Endothelial cell of umbilical vein (primary cell): ENCODE results near the gene GFPT2. TPM values are rescaled to one million over a fixed set of nuclear protein-coding genes. Genes with fewer than 3 reads are reported as not detected.

ENCODE experiments used
- BruUV-seq: library from RNA; stranded (reverse); fragments of 400-500 nt; replicated peaks from 2 replicates; lab custom pipeline; 2021; lab: Mats Ljungman, UMichigan
- CTCF ChIA-PET: fragments of 300-600, 350-600 bp; sonication (Branson Sonifier 250); formaldehyde crosslinking; loops from one replicate; lab custom pipeline; 2021; ENCODE audit warnings: antibody characterized with exemption, inconsistent platforms; lab: Charles Lee
- POLR2A ChIA-PET: fragments of 300-600, 350-600 bp; sonication (Branson Sonifier 250); formaldehyde crosslinking; loops from one replicate; lab custom pipeline; 2021; ENCODE audit warnings: antibody characterized with exemption, inconsistent platforms; lab: Charles Lee
- DNase-seq: peaks from one replicate; pipeline ENCODE4 v3.0.0-alpha.2; 2011; ENCODE audit warnings: low read depth, low spot score
- FAIRE-seq: peaks from 2 replicates; lab custom pipeline; 2011; peaks lifted over from hg19 to GRCh38; lab: Jason Lieb, UNC
- H2AFZ ChIP-seq: 2 replicates; pipeline ENCODE4 v1.6.0; 2012; ENCODE audit warnings: low read depth, low read length, control low read depth, inconsistent platforms
- H3K27ac ChIP-seq: 2 replicates; pipeline ENCODE4 v1.5.1; 2011; ENCODE audit warnings: low read depth, mild to moderate bottlenecking, control low read depth, low read length, moderate library complexity; ENCODE audit not compliant: insufficient read depth
- H3K27me3 ChIP-seq, 2 experiments: 2 replicates each; pipeline versions ENCODE4 v1.6.0 to v1.6.1; 2011; ENCODE audit warnings: low read length in 2 of 2, mixed read lengths in 1 of 2; ENCODE audit not compliant: control insufficient read depth in 2 of 2, insufficient read depth in 2 of 2
- H3K36me3 ChIP-seq, 2 experiments: 2 replicates in 1 of 2; 3 replicates in 1 of 2; pipeline ENCODE4 v1.5.1; 2011; ENCODE audit warnings: low read length in 2 of 2, mild to moderate bottlenecking in 1 of 2, moderate library complexity in 1 of 2; ENCODE audit not compliant: control insufficient read depth in 2 of 2, insufficient read depth in 2 of 2; ENCODE audit errors: extremely low read depth in 1 of 2
- H3K4me1 ChIP-seq: 3 replicates; pipeline ENCODE4 v1.5.1; 2011; ENCODE audit warnings: mild to moderate bottlenecking, low read length; ENCODE audit not compliant: control insufficient read depth, insufficient read depth; ENCODE audit errors: extremely low read depth
- H3K4me2 ChIP-seq: 2 replicates; pipeline ENCODE4 v1.6.1; 2011; ENCODE audit warnings: low read length, control low read depth, mixed read lengths; ENCODE audit not compliant: insufficient read depth
- H3K4me3 ChIP-seq, 3 experiments: fragments of 200-600 bp in 1 of 3; sonication (generic), shearing (Covaris generic) in 1 of 3; replicated peaks in 1 of 3; 2 replicates each; pipeline ENCODE4 v1.5.1; 2011 to 2016; ENCODE audit warnings: control low read depth in 3 of 3, low read length in 3 of 3, mild to moderate bottlenecking in 2 of 3, inconsistent platforms in 1 of 3, low read depth in 1 of 3, moderate library complexity in 1 of 3; ENCODE audit not compliant: insufficient read depth in 1 of 3
- H3K79me2 ChIP-seq: 2 replicates; pipeline ENCODE4 v1.6.0; 2012; ENCODE audit warnings: low read length, inconsistent platforms; ENCODE audit not compliant: control insufficient read depth, insufficient read depth
- H3K9ac ChIP-seq: replicated peaks from 2 replicates; pipeline ENCODE3; 2011; ENCODE audit warnings: low read length, control low read depth; ENCODE audit not compliant: insufficient read depth; ENCODE audit errors: extremely low read depth
- H3K9me1 ChIP-seq: replicated peaks from 3 replicates; pipeline ENCODE4 v1.6.0; 2011; ENCODE audit warnings: mild to moderate bottlenecking, low read length; ENCODE audit not compliant: control insufficient read depth, insufficient read depth; ENCODE audit errors: extremely low read depth
- H3K9me3 ChIP-seq: replicated peaks from 2 replicates; pipeline ENCODE4 v1.5.1; 2012; ENCODE audit warnings: low read length, inconsistent platforms; ENCODE audit not compliant: control insufficient read depth, insufficient read depth
- H4K20me1 ChIP-seq: replicated peaks from 2 replicates; pipeline ENCODE3; 2011; ENCODE audit warnings: mild to moderate bottlenecking, low read length; ENCODE audit not compliant: control insufficient read depth, insufficient read depth; ENCODE audit errors: extremely low read depth
- EZH2 ChIP-seq: IDR thresholded peaks from 2 replicates; pipeline ENCODE4 v1.6.1; 2012; ENCODE audit warnings: borderline replicate concordance, low read depth, mild to moderate bottlenecking, moderate library complexity, low read length, inconsistent platforms; ENCODE audit not compliant: severe bottlenecking
- FOS ChIP-seq: IDR thresholded peaks from 2 replicates; pipeline ENCODE4 v1.6.1; 2011; ENCODE audit warnings: mild to moderate bottlenecking, low read length, moderate library complexity, borderline replicate concordance; ENCODE audit not compliant: insufficient read depth
- GATA2 ChIP-seq: IDR thresholded peaks from 2 replicates; pipeline ENCODE4 v1.7.0; 2011; ENCODE audit warnings: low read depth, mild to moderate bottlenecking, moderate library complexity, mixed read lengths, low read length; ENCODE audit not compliant: insufficient read length, insufficient read depth
- JUN ChIP-seq: IDR thresholded peaks from 2 replicates; pipeline ENCODE4 v1.6.1; 2011; ENCODE audit warnings: borderline replicate concordance, low read depth; ENCODE audit not compliant: insufficient read length, insufficient read depth
- MYC ChIP-seq: IDR thresholded peaks from one replicate; pipeline ENCODE4 v1.6.1; 2011; ENCODE audit warnings: mild to moderate bottlenecking, low read depth, low read length
- POLR2A ChIP-seq: IDR thresholded peaks from 2 replicates; pipeline ENCODE4 v1.6.1; 2012; ENCODE audit warnings: low read depth, mild to moderate bottlenecking, control low read depth, low read length
- POLR2AphosphoS5 ChIP-seq: IDR thresholded peaks from 2 replicates; pipeline ENCODE4 v1.6.1; 2012; ENCODE audit warnings: low read depth, mild to moderate bottlenecking, control low read depth, low read length, moderate library complexity; ENCODE audit not compliant: insufficient read depth
- dilution Hi-C: fragments of 300-500 bp; cut with MboI; formaldehyde crosslinking; loops from one replicate; pipeline ENCODE4 v1.15.0; 2019; ENCODE audit warnings: low sequenced_read_pairs; ENCODE audit not compliant: extremely low pct_ligation_motif_present
- intact Hi-C: fragments of 100-400 bp; cut with micrococcal nuclease; formaldehyde crosslinking; loops from one replicate; pipeline ENCODE4 v1.10.0; 2022
- polyA plus RNA-seq, 4 experiments: library from polyadenylated mRNA; depleted of rRNA in 3 of 4; stranded (reverse) in 3 of 4; unstranded in 1 of 4; fragments of >200 nt; gene quantifications; 2 replicates each; pipeline versions ENCODE4 v1.2.1 to v1.2.3, GENCODE V29; 2011 to 2012; ENCODE audit warnings: missing spikeins in 1 of 4
- total RNA-seq: library from RNA; stranded (reverse); gene quantifications from 2 replicates; pipeline ENCODE4 v1.2.3, GENCODE V29; 2021
- TF ChIP-seq, protein P1 (sequence below), 2 donors: IDR thresholded peaks; 1 replicate in 1 of 2; 2 replicates in 1 of 2; pipeline ENCODE4 v1.5.1; 2011; ENCODE audit warnings: low read length in 2 of 2, mild to moderate bottlenecking in 2 of 2, moderate library complexity in 2 of 2, control low read depth in 1 of 2, inconsistent platforms in 1 of 2, low read depth in 1 of 2; ENCODE audit not compliant: insufficient read depth in 1 of 2; ENCODE audit errors: extremely low read depth in 1 of 2
- TF ChIP-seq, protein P2 (sequence below): IDR thresholded peaks from 2 replicates; pipeline ENCODE4 v1.6.1; 2011; ENCODE audit not compliant: insufficient read depth, insufficient read length

The GFPT2 gene
- total and polyA plus RNA-seq, 2 donors (not counting 3 experiments of a cell fraction or from before 2014, with no cell fraction given): 4.3 to 4.5 TPM

DNA sequence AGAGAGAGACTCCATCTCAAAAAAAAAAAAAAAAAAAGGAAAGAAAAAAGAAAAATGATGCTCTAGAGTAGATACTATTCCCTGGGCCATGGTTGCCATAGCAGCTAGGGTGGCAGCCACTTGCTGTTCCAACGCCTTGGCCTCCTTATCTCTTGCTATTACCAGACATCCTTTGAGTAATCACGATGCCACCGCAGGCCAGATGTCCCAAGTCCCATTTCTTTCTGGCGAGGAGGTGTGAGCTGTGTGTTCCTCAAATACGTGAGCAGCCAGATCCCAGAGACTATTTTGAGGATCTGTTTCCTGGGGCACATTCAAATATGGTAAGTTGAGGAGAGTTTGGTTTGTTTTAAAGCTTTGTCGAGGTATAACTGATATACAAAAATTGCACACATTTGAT is 23.4 kb upstream of the GFPT2 start:
- Histone ChIP-seq H3K9me1 (no peaks in the 10 kb centered on the region), H3K27me3 (no peaks in the 10 kb centered on the region), H3K79me2 (no peaks in the 10 kb centered on the region), H3K9ac (no peak overlapping the region), H3K36me3 (no peaks in the 10 kb centered on the region), H3K4me2 (no peak overlapping the region), H3K27ac (no peak overlapping the region), H3K4me1 (no peaks in the 10 kb centered on the region), H2AFZ (no peak overlapping the region), H4K20me1 (no peaks in the 10 kb centered on the region), H3K4me3 (no peak overlapping the region), H3K9me3 (no peaks in the 10 kb centered on the region)
- ChIA-PET POLR2A (no interaction called here), CTCF (no interaction called here)
- intact Hi-C loops: no loop called here
- dilution Hi-C loops: no loop called here
- FAIRE-seq (no peak), DNase-seq (no peak)
- no TSS peak for BruUV-seq
- TF ChIP-seq POLR2A (no peak), JUN (no peak), MYC (no peak), GATA2 (no peak), POLR2AphosphoS5 (no peak), FOS (no peak), EZH2 (no peak)
- TF ChIP-seq, protein P1, sequence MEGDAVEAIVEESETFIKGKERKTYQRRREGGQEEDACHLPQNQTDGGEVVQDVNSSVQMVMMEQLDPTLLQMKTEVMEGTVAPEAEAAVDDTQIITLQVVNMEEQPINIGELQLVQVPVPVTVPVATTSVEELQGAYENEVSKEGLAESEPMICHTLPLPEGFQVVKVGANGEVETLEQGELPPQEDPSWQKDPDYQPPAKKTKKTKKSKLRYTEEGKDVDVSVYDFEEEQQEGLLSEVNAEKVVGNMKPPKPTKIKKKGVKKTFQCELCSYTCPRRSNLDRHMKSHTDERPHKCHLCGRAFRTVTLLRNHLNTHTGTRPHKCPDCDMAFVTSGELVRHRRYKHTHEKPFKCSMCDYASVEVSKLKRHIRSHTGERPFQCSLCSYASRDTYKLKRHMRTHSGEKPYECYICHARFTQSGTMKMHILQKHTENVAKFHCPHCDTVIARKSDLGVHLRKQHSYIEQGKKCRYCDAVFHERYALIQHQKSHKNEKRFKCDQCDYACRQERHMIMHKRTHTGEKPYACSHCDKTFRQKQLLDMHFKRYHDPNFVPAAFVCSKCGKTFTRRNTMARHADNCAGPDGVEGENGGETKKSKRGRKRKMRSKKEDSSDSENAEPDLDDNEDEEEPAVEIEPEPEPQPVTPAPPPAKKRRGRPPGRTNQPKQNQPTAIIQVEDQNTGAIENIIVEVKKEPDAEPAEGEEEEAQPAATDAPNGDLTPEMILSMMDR (IDR thresholded peaks at IDR 0.05; ENCODE audit: extremely low read depth in 1 of 2, insufficient read depth in 1 of 2, low read depth in 1 of 2, low read length in 2 of 2): no peak
- TF ChIP-seq, protein P2, sequence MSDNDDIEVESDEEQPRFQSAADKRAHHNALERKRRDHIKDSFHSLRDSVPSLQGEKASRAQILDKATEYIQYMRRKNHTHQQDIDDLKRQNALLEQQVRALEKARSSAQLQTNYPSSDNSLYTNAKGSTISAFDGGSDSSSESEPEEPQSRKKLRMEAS: no peak
